Measurements from ENCODE around the gene KIF4A.

GRCh38 chrX:70254063-70254400 lies 35.9 kb upstream of the KIF4A start:
- TF ChIP-seq, protein P1, sequence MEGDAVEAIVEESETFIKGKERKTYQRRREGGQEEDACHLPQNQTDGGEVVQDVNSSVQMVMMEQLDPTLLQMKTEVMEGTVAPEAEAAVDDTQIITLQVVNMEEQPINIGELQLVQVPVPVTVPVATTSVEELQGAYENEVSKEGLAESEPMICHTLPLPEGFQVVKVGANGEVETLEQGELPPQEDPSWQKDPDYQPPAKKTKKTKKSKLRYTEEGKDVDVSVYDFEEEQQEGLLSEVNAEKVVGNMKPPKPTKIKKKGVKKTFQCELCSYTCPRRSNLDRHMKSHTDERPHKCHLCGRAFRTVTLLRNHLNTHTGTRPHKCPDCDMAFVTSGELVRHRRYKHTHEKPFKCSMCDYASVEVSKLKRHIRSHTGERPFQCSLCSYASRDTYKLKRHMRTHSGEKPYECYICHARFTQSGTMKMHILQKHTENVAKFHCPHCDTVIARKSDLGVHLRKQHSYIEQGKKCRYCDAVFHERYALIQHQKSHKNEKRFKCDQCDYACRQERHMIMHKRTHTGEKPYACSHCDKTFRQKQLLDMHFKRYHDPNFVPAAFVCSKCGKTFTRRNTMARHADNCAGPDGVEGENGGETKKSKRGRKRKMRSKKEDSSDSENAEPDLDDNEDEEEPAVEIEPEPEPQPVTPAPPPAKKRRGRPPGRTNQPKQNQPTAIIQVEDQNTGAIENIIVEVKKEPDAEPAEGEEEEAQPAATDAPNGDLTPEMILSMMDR (conservative IDR thresholded peaks at IDR 0.05; ENCODE audit: low read length): no peak
- no peak for TF ChIP-seq EZH2phosphoT487 (IDR thresholded peaks at IDR 0.05; ENCODE audit: borderline replicate concordance, low read depth, low read length)

Data from OCI-LY7 (cell line).